ENCODE measurements around the gene CCDC87.
"Not testable (repeated sequence)": the region's sequence is repeated elsewhere in the genome, so short reads cannot be mapped to it uniquely, and the experiment has no call there.

CCDC87 gene

GRCh38 chr11:66548774-66549630, 43.9 kb downstream of the CCDC87 start:
- FAIRE-seq = no peak

- FAIRE-seq = no peak
Observed at GRCh38 chr11:66548041-66548440, 44.8 kb downstream of the CCDC87 start.

- FAIRE-seq = no peak
Observed at GRCh38 chr11:66547662-66548009, 45.2 kb downstream of the CCDC87 start.

- FAIRE-seq = no peak
Observed at GRCh38 chr11:66546966-66547661, 45.7 kb downstream of the CCDC87 start.

GRCh38 chr11:66546368-66546965, 46.4 kb downstream of the CCDC87 start, which contains the start of gene ACTN3:
Gene ACTN3 (plus strand): TSS chr11:66546903. CDS start chr11:66546938, 35 bp downstream.
- FAIRE-seq = no peak

GRCh38 chr11:66545701-66546367, 47.0 kb downstream of the CCDC87 start, which contains the start of gene ZDHHC24:
Gene ZDHHC24 (minus strand): TSS chr11:66546048. CDS start chr11:66546003, 45 bp downstream.
- FAIRE-seq = peak; percentile 88

- FAIRE-seq = not testable (repeated sequence)
Observed at GRCh38 chr11:66544952-66545351, 47.9 kb downstream of the CCDC87 start.

GRCh38 chr11:66543263-66544107, 49.4 kb downstream of the CCDC87 start:
- FAIRE-seq = no peak

GRCh38 chr11:66542362-66542761, 50.5 kb downstream of the CCDC87 start:
- FAIRE-seq = no peak

- no peak for FAIRE-seq
Observed at GRCh38 chr11:66541892-66542291, 51.0 kb downstream of the CCDC87 start.

- FAIRE-seq = not testable (repeated sequence)
Observed at GRCh38 chr11:66540598-66540997, 52.3 kb downstream of the CCDC87 start.
